K562 (cell line): ENCODE data around the gene COPA. TPM values are rescaled to one million over a fixed set of nuclear protein-coding genes. Genes with fewer than 3 reads are reported as not detected.

Experiments used
- ARID1B ChIP-seq: fragments of 450-650 bp; IDR thresholded peaks from 2 replicates; pipeline ENCODE4 v1.6.1; 2016; ENCODE audit warnings: antibody characterized with exemption, mild to moderate bottlenecking, inconsistent platforms
- CCNT2 ChIP-seq: IDR thresholded peaks from 2 replicates; pipeline ENCODE4 v1.6.1; 2011; ENCODE audit warnings: borderline replicate concordance, low read depth, mild to moderate bottlenecking, moderate library complexity, mixed read lengths, low read length; ENCODE audit not compliant: insufficient read length; ENCODE audit errors: extremely low read depth
- COPS2 ChIP-seq: fragments of 450-650 bp; conservative IDR thresholded peaks from 2 replicates; pipeline ENCODE4 v1.6.1; 2016; ENCODE audit warnings: mild to moderate bottlenecking, moderate library complexity
- FOXA1 ChIP-seq: fragments of 450-650 bp; IDR thresholded peaks from 2 replicates; pipeline ENCODE4 v1.6.1; 2016; ENCODE audit warnings: mild to moderate bottlenecking, borderline replicate concordance
- GATAD2B ChIP-seq: fragments of 450-650 bp; IDR thresholded peaks from 2 replicates; pipeline ENCODE4 v1.6.1; 2017; ENCODE audit warnings: mild to moderate bottlenecking, borderline replicate concordance
- HDAC3 ChIP-seq: fragments of 450-650 bp; IDR thresholded peaks from 2 replicates; pipeline ENCODE4 v1.6.1; 2018; ENCODE audit warnings: borderline replicate concordance, mild to moderate bottlenecking, moderate library complexity; ENCODE audit not compliant: partially characterized antibody
- HNRNPUL1 ChIP-seq: fragments of 200-400 bp; formaldehyde crosslinking; IDR thresholded peaks from 2 replicates; pipeline ENCODE4 v1.6.1; 2017; ENCODE audit warnings: low read length
- IRF1 ChIP-seq: sonication (generic); formaldehyde crosslinking; IDR thresholded peaks from 2 replicates; pipeline ENCODE4 v1.8.0; 2022; ENCODE audit warnings: missing genetic modification reagents, mild to moderate bottlenecking, borderline replicate concordance
- IRF2 ChIP-seq: sonication (generic); formaldehyde crosslinking; IDR thresholded peaks from 2 replicates; pipeline ENCODE4 v1.8.1; 2022; ENCODE audit warnings: mild to moderate bottlenecking, missing genetic modification reagents
- JUND ChIP-seq, 2 experiments: IDR thresholded peaks; 2 replicates in 1 of 2; 3 replicates in 1 of 2; pipeline ENCODE4 v1.6.1; 2011; ENCODE audit warnings: borderline replicate concordance in 2 of 2, low read depth in 2 of 2, low read length in 2 of 2, improper control_type of control experiment in 1 of 2, missing biosample characterization in 1 of 2, missing genetic modification characterization in 1 of 2, missing genetic modification reagents in 1 of 2
- KLF16 ChIP-seq: IDR thresholded peaks from 2 replicates; pipeline ENCODE4 v1.6.1; 2016; ENCODE audit warnings: antibody characterized with exemption
- MIER1 ChIP-seq: fragments of 450-650 bp; IDR thresholded peaks from 2 replicates; pipeline ENCODE4 v1.6.1; 2016; ENCODE audit warnings: antibody characterized with exemption, mild to moderate bottlenecking, low read depth
- NR3C1 ChIP-seq: sonication (generic); formaldehyde crosslinking; IDR thresholded peaks from 2 replicates; pipeline ENCODE4 v1.8.1; 2022; ENCODE audit warnings: missing genetic modification reagents
- POLR2A ChIP-seq: fragments of 450-650 bp; conservative IDR thresholded peaks from 2 replicates; pipeline ENCODE4 v1.6.1; 2016
- RBM34 ChIP-seq: fragments of 200-400 bp; formaldehyde crosslinking; IDR thresholded peaks from 2 replicates; pipeline ENCODE4 v1.6.1; 2018; ENCODE audit warnings: low read length, borderline replicate concordance; ENCODE audit not compliant: insufficient read depth
- RUNX1 ChIP-seq: sonication (generic); IDR thresholded peaks from 2 replicates; pipeline ENCODE4 v1.6.1; 2016; ENCODE audit warnings: antibody characterized with exemption, low read depth
- STAT5B ChIP-seq: fragments of 250-450 bp; sonication (Bioruptor Pico); IDR thresholded peaks from 2 replicates; pipeline ENCODE4 v1.8.0; 2021; ENCODE audit warnings: mild to moderate bottlenecking, inconsistent platforms
- TAF15 ChIP-seq: fragments of 200-400 bp; formaldehyde crosslinking; IDR thresholded peaks from 2 replicates; pipeline ENCODE4 v1.6.1; 2017; ENCODE audit warnings: mild to moderate bottlenecking, low read depth, low read length, moderate library complexity
- TFAM ChIP-seq: fragments of 250-450 bp; sonication (Bioruptor Pico); conservative IDR thresholded peaks from 2 replicates; pipeline ENCODE4 v1.5.0; 2021; ENCODE audit warnings: mild to moderate bottlenecking, moderate library complexity
- ZKSCAN3 ChIP-seq: fragments of 250-450 bp; sonication (Bioruptor Pico); IDR thresholded peaks from 2 replicates; pipeline ENCODE4 v1.4.0; 2020
- ZNF507 ChIP-seq: conservative IDR thresholded peaks from 2 replicates; pipeline ENCODE4 v1.6.1; 2017; ENCODE audit warnings: missing genetic modification characterization, missing compliant biosample characterization
- ZNF584 ChIP-seq: fragments of 200-800 bp; sonication (Bioruptor generic); IDR thresholded peaks from 2 replicates; pipeline ENCODE4 v1.6.1; 2016; ENCODE audit warnings: low read depth, mild to moderate bottlenecking, missing genetic modification characterization, missing compliant biosample characterization
- ZNF717 ChIP-seq: fragments of 250-450 bp; sonication (Bioruptor Pico); IDR thresholded peaks from 2 replicates; pipeline ENCODE4 v1.5.0; 2021
- polyA plus RNA-seq, 8 experiments: library from polyadenylated mRNA; depleted of rRNA in 4 of 8; stranded (reverse) in 5 of 8; unstranded in 3 of 8; fragments of >200 nt; fragmentation: Nextera tagmentation in 2 of 8; fragmentation: Illumina TruSeq in 1 of 8; extraction: Ambion mirVana in 2 of 8; extraction: Trizol in 1 of 8; gene quantifications; 2 replicates each; pipeline versions ENCODE4 v1.2.1 to v1.2.3, GENCODE V29; 2011 to 2014; ENCODE audit warnings: inconsistent platforms in 1 of 8, missing spikeins in 1 of 8
- total RNA-seq, 7 experiments: library from RNA; depleted of rRNA in 6 of 7; stranded (reverse); fragments of >200 nt in 6 of 7; fragmentation: Illumina TruSeq in 2 of 7; extraction: Trizol in 2 of 7; gene quantifications; 2 replicates each; pipeline versions ENCODE4 v1.2.1 to v1.2.3, GENCODE V29; 2011 to 2021; ENCODE audit warnings: low replicate concordance in 1 of 7
- TF ChIP-seq, protein P1 (sequence below): fragments of 200-800 bp; sonication (Bioruptor generic); IDR thresholded peaks from 2 replicates; pipeline ENCODE4 v1.6.1; 2016; ENCODE audit warnings: missing genetic modification characterization, missing compliant biosample characterization

COPA gene
- total and polyA plus RNA-seq, 9 of the 15 experiments (the other 6 are each of a cell fraction or from before 2014, with no cell fraction given), result 49.8 to 222 (median 110) TPM

GRCh38 chr1:160261893-160262794, 80.9 kb downstream of the COPA start, which contains the start of gene DCAF8 (continued):
- TF ChIP-seq JUND (IDR thresholded peaks at IDR 0.05; ENCODE audit: borderline replicate concordance, low read depth, low read length) (peak; percentile 38), JUND (tag; IDR thresholded peaks at IDR 0.05; ENCODE audit: borderline replicate concordance, low read depth, low read length) (no peak; the same call in 1 of the 3 replicates), TAF15 (no peak), ARID1B (no peak), HNRNPUL1 (no peak), MIER1 (no peak), POLR2A (peak; percentile 99), FOXA1 (no peak), ZNF717 (CRISPR knock-in tag) (no peak), IRF1 (CRISPR knock-in tag) (no peak), NR3C1 (no peak), KLF16 (no peak), ZNF584 (CRISPR knock-in tag) (0 out of 2 replicates have a peak, but pooled peaks have one; percentile 43), HDAC3 (no peak), RBM34 (no peak), ZKSCAN3 (no peak), CCNT2 (peak; percentile 78), COPS2 (no peak), IRF2 (no peak), STAT5B (CRISPR knock-in tag) (no peak), RUNX1 (no peak), GATAD2B (0 out of 2 replicates have a peak, but pooled peaks have one; percentile 18), ZNF507 (tag) (no peak), TFAM (CRISPR knock-in tag) (no peak)
- TF ChIP-seq, protein P1, sequence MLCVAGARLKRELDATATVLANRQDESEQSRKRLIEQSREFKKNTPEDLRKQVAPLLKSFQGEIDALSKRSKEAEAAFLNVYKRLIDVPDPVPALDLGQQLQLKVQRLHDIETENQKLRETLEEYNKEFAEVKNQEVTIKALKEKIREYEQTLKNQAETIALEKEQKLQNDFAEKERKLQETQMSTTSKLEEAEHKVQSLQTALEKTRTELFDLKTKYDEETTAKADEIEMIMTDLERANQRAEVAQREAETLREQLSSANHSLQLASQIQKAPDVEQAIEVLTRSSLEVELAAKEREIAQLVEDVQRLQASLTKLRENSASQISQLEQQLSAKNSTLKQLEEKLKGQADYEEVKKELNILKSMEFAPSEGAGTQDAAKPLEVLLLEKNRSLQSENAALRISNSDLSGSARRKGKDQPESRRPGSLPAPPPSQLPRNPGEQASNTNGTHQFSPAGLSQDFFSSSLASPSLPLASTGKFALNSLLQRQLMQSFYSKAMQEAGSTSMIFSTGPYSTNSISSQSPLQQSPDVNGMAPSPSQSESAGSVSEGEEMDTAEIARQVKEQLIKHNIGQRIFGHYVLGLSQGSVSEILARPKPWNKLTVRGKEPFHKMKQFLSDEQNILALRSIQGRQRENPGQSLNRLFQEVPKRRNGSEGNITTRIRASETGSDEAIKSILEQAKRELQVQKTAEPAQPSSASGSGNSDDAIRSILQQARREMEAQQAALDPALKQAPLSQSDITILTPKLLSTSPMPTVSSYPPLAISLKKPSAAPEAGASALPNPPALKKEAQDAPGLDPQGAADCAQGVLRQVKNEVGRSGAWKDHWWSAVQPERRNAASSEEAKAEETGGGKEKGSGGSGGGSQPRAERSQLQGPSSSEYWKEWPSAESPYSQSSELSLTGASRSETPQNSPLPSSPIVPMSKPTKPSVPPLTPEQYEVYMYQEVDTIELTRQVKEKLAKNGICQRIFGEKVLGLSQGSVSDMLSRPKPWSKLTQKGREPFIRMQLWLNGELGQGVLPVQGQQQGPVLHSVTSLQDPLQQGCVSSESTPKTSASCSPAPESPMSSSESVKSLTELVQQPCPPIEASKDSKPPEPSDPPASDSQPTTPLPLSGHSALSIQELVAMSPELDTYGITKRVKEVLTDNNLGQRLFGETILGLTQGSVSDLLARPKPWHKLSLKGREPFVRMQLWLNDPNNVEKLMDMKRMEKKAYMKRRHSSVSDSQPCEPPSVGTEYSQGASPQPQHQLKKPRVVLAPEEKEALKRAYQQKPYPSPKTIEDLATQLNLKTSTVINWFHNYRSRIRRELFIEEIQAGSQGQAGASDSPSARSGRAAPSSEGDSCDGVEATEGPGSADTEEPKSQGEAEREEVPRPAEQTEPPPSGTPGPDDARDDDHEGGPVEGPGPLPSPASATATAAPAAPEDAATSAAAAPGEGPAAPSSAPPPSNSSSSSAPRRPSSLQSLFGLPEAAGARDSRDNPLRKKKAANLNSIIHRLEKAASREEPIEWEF (CRISPR knock-in tag), result no peak
